Upper lobe of left lung (tissue), 4 donors: ENCODE results near the gene FBRSL1.

Experiments used
- EP300 ChIP-seq, 4 donors: sonication (generic); formaldehyde crosslinking; IDR thresholded peaks; one replicate each; pipeline ENCODE4 v1.5.1; 2017; ENCODE audit warnings: antibody characterized with exemption in 4 of 4, control low read depth in 2 of 4
- POLR2A ChIP-seq, 4 donors: fragments of 450-650 bp; IDR thresholded peaks; one replicate each; pipeline ENCODE4 v1.5.1; 2016 to 2017; ENCODE audit warnings: antibody characterized with exemption in 4 of 4, mild to moderate bottlenecking in 2 of 4
- POLR2AphosphoS5 ChIP-seq, 2 donors: sonication (generic); formaldehyde crosslinking; IDR thresholded peaks; one replicate each; pipeline ENCODE4 v1.5.1; 2017; ENCODE audit warnings: antibody characterized with exemption in 2 of 2
- TF ChIP-seq, protein P1 (sequence below), 6 experiments: fragments of 450-650 bp in 4 of 6; fragments of 200-600 bp in 2 of 6; sonication (generic) in 2 of 6; IDR thresholded peaks; one replicate each; pipeline ENCODE4 v1.5.1; 2016 to 2019; ENCODE audit warnings: antibody characterized with exemption in 6 of 6

DNA sequence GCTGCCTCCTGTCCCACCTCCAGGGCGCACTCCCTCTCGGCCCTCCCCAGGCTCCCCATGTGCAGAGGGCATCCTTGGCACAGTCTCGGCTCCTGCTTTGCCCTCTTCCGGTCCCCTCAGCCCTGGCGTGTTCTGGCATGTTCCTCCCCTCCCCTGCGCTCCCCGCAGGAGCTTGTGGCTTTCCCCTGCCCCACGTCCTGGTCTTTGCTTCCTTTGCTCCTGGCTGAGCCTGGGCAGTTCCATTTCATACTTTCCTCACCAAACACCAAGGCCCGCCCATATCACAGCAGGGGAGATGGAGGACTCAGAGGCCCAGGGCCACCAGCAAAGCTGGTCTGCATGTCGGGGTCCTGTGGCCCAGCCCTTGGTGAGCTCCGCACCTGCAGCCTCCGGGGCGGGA lies 56.0 kb downstream of the FBRSL1 start:
- TF ChIP-seq POLR2AphosphoS5 (IDR thresholded peaks at IDR 0.05) (no peak), POLR2A (IDR thresholded peaks at IDR 0.05) (no peak), EP300 (IDR thresholded peaks at IDR 0.05) (no peak)
- TF ChIP-seq, protein P1, sequence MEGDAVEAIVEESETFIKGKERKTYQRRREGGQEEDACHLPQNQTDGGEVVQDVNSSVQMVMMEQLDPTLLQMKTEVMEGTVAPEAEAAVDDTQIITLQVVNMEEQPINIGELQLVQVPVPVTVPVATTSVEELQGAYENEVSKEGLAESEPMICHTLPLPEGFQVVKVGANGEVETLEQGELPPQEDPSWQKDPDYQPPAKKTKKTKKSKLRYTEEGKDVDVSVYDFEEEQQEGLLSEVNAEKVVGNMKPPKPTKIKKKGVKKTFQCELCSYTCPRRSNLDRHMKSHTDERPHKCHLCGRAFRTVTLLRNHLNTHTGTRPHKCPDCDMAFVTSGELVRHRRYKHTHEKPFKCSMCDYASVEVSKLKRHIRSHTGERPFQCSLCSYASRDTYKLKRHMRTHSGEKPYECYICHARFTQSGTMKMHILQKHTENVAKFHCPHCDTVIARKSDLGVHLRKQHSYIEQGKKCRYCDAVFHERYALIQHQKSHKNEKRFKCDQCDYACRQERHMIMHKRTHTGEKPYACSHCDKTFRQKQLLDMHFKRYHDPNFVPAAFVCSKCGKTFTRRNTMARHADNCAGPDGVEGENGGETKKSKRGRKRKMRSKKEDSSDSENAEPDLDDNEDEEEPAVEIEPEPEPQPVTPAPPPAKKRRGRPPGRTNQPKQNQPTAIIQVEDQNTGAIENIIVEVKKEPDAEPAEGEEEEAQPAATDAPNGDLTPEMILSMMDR (IDR thresholded peaks at IDR 0.05): no peak
